Dedifferentiated amniotic fluid mesenchymal stem cell (primary cell): ENCODE measurements around the gene C16orf96.

ENCODE experiments used
- DNase-seq: peaks from one replicate; pipeline ENCODE4 v3.0.0-alpha.2; 2016; ENCODE audit errors: extremely low spot score

C16orf96 gene

GRCh38 chr16:4525634-4526277 lies 30.4 kb upstream of the C16orf96 start:
- no peak for DNase-seq

DNA sequence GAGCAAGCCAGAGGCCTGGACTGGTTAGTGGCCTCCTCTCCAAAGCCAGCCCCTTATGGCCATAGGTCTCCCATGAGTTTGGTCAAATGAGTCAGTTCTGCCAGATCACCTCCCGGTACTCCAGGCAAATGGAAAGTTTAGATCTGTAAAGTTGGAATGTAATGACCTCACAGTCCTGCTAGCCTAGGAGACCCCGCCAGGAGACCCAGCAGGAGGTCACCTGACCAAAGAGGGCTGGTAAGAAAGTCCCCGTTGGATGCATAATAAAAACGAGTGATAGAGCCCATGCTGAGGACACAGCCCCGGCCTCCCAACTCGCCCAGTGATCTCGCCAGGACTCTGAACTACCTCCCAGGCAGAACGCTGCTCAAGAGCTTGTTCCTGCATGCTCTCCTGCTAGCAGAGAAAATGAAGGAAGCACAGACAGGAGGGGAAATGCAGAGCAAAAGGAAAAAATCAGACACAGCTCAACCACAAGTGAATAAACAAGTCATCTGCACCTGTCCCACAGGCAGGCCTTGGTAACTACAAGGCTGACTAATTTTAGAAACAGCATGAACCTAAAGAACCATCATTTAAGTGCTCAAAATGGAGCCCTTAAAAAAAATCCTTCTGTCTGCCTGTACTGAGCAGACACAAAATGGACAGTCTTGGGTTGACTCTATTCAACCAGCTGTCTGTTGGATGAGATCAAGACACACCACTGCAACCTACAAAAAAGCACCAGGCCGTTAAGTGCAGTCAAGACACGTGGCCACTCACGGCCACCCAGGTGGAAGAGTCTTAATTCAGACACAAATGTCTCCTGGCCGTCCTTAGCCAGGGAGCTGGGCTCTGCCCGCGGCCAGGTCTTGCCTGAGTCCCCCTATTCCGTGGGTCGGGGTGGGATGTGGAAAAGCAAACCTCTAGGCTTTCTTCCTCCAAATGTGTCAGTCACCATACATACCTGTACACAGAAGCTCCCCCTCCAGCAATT lies 26.8 kb upstream of the C16orf96 start:
- DNase-seq, result no peak

DNA sequence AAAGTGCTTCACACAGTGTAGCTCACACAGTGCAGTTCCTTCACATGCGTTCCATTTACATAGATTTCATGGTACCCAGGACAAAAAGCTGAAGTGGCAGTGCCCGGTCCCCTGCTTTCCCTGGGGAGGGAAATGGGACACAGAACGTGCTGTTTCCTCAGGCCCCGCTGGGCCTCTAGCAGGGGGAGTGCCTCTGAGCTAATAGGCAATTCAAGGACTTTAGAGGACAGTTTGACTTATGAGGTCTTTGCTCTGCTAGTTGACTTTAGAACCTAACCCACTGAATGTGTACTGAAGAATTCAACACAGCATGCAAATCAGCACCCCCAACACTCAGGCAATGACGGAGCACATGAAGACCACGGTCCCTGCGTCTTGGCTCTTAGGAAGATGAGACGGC lies 24.3 kb upstream of the C16orf96 start:
- DNase-seq, result no peak

DNA sequence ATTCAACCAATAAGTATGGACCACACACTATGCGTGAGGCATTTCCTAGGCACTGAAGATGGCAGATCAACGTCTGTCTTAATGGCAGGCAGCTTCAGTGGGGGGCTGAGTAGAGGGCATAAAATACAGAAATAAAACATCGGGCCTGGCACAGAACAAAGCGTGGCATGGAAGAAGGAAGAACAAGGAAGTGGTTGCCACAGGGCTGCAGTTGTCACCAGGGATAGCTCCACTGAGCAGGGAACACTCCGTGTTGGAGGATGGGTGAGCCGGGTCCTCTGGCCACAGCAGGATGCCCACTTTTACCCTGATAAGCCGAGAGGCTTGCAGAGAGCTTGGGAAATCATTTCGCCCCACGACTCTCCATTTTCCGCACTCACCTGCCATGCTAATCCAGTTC lies 23.9 kb upstream of the C16orf96 start:
- no peak for DNase-seq

- no peak for DNase-seq
Observed at GRCh38 chr16:4533490-4533889, 22.6 kb upstream of the C16orf96 start.

DNA sequence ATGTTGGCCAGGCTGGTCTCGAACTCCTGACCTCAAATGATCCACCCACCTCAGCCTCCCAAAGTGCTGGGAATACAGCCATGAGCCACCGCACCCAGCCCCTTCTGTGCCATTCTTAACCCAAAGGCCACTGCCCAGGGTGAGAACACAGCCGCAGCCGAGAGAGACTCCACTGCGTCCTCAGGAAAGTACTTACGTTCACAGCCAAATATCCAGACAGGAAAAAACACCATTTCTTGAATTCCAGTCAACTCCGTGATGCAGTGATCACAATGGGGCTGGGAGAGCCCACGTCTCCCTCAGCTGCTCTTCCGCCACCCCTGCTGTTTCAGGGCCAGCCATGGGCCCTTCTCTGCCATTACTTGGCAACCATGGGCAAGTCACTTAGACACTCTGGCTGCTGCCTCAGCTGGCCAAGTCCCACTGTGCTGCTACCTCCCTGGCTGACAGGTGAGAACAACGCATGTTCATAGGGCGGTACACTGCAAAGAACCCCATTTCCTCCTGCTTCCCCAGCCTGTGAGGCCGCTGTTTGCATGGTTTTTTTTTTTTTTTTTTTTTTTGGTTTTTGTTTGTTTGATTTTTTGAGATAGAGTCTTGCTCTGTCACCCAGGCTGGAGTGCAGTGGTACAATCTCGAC lies 21.9 kb upstream of the C16orf96 start:
- no peak for DNase-seq

DNA sequence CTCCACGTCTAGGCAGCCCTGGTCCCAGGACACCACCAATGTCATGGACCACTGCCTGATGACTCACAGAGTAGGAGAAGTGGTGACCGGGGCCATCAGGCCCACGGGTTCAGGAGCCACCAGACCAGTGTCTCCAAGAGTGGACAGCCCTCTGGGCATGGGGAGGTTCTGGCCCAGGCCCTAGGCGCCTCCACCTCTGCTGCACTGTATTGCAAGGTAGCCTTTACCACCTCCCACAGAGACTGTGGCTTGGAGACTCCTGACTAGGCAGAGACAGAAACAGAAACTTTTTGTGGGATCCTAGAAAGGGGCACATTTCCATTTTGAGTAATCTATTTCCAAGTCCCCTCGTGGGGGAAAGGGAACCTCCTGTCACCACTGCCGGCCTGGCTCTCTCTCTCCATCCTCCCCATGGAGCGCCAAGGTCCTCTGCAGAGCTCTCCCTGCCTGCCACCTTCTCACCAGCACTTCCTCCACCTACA lies 20.5 kb upstream of the C16orf96 start:
- DNase-seq, result no peak

DNA sequence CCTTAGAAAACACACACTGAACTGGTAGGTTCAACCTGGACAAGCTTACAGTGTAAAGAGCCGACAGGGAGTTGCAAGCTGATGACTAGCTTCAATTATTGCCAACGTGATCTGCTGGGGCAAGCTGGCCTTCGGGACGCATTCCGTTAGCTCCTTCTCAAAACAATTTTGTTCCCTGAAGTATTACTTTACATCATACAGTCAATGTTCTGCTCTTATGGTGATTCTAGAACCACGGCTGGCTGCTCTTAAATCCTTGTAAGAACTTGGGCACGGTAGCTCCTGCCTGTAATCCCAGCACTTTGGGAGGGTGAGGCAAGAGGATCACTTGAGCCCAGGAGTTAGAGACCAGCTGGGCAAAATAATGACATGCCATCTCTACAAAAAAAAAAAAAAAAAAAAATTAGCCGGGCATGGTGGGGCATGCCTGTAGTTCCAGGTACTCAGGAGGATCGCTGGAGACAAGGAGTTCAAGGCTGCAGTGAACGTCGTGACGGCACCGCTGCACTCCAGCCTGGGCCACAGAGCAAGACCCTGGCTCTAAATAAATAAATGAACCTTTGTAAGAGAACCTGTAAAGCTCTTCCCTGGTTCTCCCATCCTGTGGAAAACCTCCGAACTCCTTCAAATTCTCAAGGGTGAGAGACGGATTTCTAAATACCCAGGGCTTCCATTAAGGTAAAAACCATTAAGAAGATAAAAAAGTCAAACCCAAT lies 19.6 kb upstream of the C16orf96 start:
- no peak for DNase-seq

DNA sequence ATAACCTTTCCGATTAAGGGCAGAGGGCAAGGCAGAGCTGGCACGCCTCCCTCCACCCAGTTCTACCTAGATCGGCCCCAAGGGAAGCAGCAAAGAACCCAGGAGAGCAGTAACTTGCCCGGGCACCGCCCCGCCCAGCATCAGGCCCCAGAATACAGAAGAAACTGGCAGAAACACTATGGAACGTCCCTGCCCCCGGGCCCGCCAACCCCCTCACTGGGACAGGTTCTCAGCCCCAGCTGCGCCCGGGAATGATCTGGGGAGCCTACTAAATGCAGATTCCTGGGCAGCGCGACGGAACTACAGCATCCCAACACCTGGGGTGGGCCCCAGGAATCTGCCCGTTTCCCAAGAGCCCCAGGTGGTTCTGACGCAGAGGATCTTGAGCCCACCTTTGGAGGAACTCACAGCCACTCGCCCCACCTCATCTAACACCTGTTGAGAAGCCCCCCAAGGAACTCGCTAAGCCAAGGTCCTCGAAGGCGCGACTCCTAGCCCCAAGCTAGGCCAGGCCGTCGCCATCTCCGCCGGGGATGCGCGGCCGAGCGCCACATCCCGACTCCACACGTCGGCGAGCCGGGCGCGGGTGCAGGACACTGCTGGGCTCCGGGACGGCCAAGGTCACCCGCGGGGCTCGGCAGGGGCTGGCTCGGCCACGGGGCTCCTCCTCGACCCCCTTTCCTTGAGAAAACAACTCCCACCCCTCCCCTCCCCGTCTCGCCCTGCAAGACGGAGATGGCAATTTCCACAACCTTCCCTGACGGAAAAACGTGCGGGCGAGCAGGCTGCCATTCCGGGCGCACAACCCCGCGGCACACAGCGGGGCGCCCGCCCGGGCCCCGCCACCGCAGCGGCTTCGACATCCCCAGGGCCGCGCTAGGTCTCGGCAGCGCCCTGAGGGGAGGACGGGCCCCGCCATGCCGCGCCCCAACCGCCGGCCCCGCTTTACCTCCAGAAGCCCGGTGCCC lies 18.5 kb upstream of the C16orf96 start:
- DNase-seq, result no peak

- peak; percentile 95 for DNase-seq
Observed at GRCh38 chr16:4538350-4539235, 17.5 kb upstream of the C16orf96 start, which contains the start of gene CDIP1. TSS of gene CDIP1 (minus strand) at chr16:4538773. CDS start at chr16:4514130, 24,643 bp downstream.

DNA sequence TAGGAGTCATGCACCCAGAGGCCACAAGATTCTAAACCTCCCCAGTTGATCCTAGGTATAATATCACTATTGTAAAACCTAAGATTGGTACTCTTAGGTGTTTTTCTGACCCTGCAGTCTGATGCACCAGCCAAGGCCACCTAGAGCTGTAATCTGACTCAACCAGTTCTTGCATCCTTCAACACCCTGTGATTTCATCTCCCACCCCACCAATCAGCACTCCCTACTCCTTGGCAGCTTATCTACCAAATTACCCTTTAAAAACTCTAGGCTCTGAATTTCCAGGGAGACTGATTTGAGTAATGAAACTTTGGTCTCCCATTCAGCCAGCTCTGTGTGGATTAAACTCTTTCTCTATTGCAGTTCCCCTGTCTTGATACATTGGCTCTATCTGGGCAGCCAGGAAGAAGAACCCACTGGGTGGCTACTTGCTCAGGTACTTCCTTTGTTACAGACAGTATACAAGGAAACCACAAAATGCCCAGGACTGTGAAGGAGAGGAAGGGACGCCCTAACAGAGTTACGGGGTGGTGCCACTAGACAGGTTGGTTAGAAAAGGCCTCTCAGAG lies 16.3 kb upstream of the C16orf96 start:
- no peak for DNase-seq

DNA sequence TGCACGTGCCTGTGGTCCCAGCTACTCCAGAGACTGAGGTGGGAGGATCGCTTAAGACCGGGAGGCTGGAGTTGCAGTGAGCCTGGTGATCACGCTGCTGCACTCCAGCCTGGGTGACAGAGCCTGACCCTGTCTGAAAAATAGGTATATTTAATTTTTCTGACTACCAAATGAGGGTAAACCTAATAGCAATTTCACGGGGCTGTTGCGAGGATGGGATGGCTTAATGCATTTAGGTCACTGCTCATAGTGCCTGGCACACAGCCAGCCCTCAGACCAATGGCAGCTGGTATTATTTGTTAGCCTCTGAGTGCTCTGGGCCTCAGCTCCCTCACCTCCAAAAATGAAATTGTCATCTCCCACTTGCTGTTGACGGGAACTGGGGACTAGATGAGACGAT lies 11.7 kb upstream of the C16orf96 start:
- DNase-seq, result no peak

- DNase-seq, result no peak
Observed at GRCh38 chr16:4548124-4548523, 8.0 kb upstream of the C16orf96 start.

- DNase-seq, result no peak
Observed at GRCh38 chr16:4550591-4550990, 5.5 kb upstream of the C16orf96 start.

GRCh38 chr16:4552541-4552940 lies 3.6 kb upstream of the C16orf96 start:
- no peak for DNase-seq

GRCh38 chr16:4556580-4556979 lies 440 bp downstream of the C16orf96 start:
- no peak for DNase-seq

- no peak for DNase-seq
Observed at GRCh38 chr16:4557973-4558372, 1.8 kb downstream of the C16orf96 start.

DNA sequence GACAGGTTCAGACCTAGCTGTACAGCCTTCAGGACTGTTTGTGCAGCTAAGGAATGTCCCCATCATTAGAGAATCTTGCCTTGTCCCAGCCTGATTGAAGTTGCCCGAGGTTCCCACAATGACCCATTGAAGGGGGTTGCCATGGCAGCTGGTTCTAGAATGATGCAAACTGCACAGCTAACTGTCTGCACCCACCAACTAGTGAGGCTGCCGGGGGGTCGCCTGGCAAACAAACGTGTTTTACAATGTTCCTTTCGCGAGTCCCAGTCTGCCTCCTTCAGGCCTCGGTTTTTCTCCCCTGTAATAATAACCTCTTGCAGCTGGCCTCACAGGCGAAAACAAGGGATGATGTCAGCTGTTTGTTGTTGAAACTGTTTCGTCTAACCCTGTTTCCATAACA lies 5.5 kb downstream of the C16orf96 start:
- DNase-seq, result no peak

- no peak for DNase-seq
Observed at GRCh38 chr16:4564661-4565267, 8.6 kb downstream of the C16orf96 start.
